ENCODE results near the gene SCNN1A. TPM values are rescaled to one million over a fixed set of nuclear protein-coding genes. Genes with fewer than 3 reads are reported as not detected.
A peak's percentile ranks its signal among the peaks of the same experiment; 100 is the strongest.

SCNN1A gene
- total and polyA plus RNA-seq, 4 experiments from 2014 or later: 0.24 to 1.3 (median 0.60) TPM

DNA sequence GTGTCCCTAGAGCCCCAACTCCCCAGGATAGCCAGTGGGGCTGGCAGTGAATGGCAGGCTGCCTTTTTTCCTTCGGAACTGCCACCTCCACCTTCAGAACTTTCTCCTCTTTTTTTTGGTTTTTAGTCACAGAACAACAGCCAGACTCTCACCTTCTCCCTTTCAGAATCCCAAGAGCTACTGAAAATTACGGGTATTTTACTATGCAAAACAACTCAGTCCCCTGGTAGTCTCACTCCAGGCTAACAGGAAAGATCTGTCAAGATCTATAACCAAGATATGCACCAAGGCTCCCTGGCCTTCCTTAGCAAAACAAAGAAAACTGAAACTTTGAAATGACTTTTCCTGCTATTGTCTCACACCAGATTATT is 52.4 kb downstream of the SCNN1A start:
- Mint-ChIP-seq H3K27me3 (no peaks in the 10 kb centered on the region), H3K9me3 (no peaks in the 10 kb centered on the region), H3K4me1 (peaks cover 30 to 58% (median 39%) of the 10 kb centered on the region in 4 donors), H3K27ac (peak overlapping the region; percentile 80 to 96 (median 94)), H3K4me3 (peak overlapping the region in 7 of 8 donors; percentile 15 to 90 (median 84)), H3K36me3 (peaks cover 0 to 13% of the 10 kb centered on the region in 2 donors)
- Histone ChIP-seq H3K27me3 (ENCODE audit: insufficient read depth, low read length) (no peaks in the 10 kb centered on the region), H3K9me3 (ENCODE audit: control insufficient read depth in 1 of 2, low read length in 2 of 2) (no peaks in the 10 kb centered on the region), H3K4me3 (ENCODE audit: low read length in 2 of 2) (no peak overlapping the region), H3K27ac (ENCODE audit: low read depth, low read length) (no peak overlapping the region), H3K4me1 (ENCODE audit: insufficient read depth, low read length) (peaks cover 36% of the 10 kb centered on the region), H3K36me3 (ENCODE audit: insufficient read depth, low read length) (peaks cover 5% of the 10 kb centered on the region)
- intact Hi-C loops (cut with micrococcal nuclease): loop anchor here (1.0 kb wide), 6 partner anchors 12 to 216 kb away; no protein-coding TSS in a partner anchor
- ChIA-PET POLR2A (ENCODE audit: partially characterized antibody) (interaction anchor here (1.0 to 1.9 kb wide), 11 partner anchors 12 to 217 kb away, joined by 3 to 12 read pairs (median 5); no protein-coding TSS in a partner anchor), CTCF (ENCODE audit: partially characterized antibody) (interaction anchor here (0.8 to 4.8 kb wide), 26 partner anchors 13 to 229 kb away, joined by 3 to 72 read pairs (median 5); partner anchors contain the start of genes GAPDH, TNFRSF1A and VAMP1)
- DNase-seq: no peak

DNA sequence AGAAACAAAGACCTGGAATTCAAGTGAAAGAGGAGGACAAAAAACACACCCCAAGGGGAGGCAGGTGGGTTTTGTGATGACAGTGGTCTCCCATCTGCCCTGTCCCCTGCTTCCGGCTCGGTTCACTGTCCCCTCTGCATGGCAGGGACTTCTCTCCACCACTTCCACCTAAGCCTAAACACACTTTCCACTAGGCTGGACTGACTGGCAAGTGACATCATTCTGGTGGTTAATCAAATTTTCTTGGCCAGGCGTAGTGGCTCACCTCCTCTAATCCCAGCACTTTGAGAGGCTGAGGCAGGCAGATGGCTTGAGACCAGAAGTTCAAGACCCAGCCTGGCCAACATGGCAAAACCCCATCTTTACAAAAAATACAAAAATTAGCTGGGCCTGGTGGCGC is 53.0 kb downstream of the SCNN1A start:
- Histone ChIP-seq H3K4me1 (ENCODE audit: insufficient read depth, low read length) (peaks cover 40% of the 10 kb centered on the region), H3K36me3 (ENCODE audit: insufficient read depth, low read length) (no peaks in the 10 kb centered on the region), H3K9me3 (ENCODE audit: control insufficient read depth in 1 of 2, low read length in 2 of 2) (no peaks in the 10 kb centered on the region), H3K27me3 (ENCODE audit: insufficient read depth, low read length) (no peaks in the 10 kb centered on the region), H3K27ac (ENCODE audit: low read depth, low read length) (no peak overlapping the region), H3K4me3 (ENCODE audit: low read length in 2 of 2) (no peak overlapping the region)
- no peaks in the 10 kb centered on the region for H3K9me3 Mint-ChIP-seq
- peak overlapping the region in 2 of 7 donors; percentile 25 to 48 for H3K27ac Mint-ChIP-seq
- POLR2A ChIA-PET (ENCODE audit: partially characterized antibody): interaction anchor here (1.0 to 1.9 kb wide), 8 partner anchors 12 to 214 kb away, joined by 4 to 12 read pairs (median 8); no protein-coding TSS in a partner anchor
- CTCF ChIA-PET (ENCODE audit: partially characterized antibody): interaction anchor here (0.8 to 4.8 kb wide), 18 partner anchors 14 to 225 kb away, joined by 3 to 72 read pairs (median 9); partner anchors contain the start of genes TNFRSF1A and VAMP1
- peaks cover 0 to 12% of the 10 kb centered on the region in 2 donors for H3K36me3 Mint-ChIP-seq
- no peaks in the 10 kb centered on the region for H3K27me3 Mint-ChIP-seq
- intact Hi-C loops (cut with micrococcal nuclease): no loop called here
- H3K4me1 Mint-ChIP-seq: peaks cover 34 to 64% (median 43%) of the 10 kb centered on the region in 4 donors
- no peak overlapping the region for H3K4me3 Mint-ChIP-seq
- DNase-seq: peak in 1 of 5 donors; percentile 23

DNA sequence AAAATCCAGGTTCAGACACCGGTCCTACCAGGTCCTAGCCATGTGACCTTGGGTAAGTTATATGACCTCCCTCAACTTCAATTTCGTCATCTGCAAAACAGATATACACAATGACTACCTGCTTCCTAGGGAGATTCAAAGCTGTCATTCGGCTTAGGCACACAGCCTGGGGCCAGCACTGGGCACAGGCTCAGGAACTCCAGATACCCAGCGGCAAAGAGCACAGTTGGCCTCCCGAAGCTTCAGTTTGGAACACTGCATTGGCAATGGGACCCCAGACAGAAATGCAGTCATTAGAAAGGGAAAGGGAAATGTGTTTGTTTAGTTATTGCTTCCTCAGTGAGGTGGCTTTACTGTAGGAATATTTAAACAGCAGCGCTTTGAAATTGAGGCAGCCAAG is 53.5 kb downstream of the SCNN1A start:
- Mint-ChIP-seq H3K4me1 (peaks cover 34 to 64% (median 43%) of the 10 kb centered on the region in 4 donors), H3K27me3 (no peaks in the 10 kb centered on the region), H3K4me3 (no peak overlapping the region), H3K27ac (peak overlapping the region in 4 of 7 donors; percentile 24 to 77 (median 41)), H3K36me3 (peaks cover 0 to 9% of the 10 kb centered on the region in 2 donors), H3K9me3 (no peaks in the 10 kb centered on the region)
- intact Hi-C loops (cut with micrococcal nuclease): no loop called here
- Histone ChIP-seq H3K36me3 (ENCODE audit: insufficient read depth, low read length) (no peaks in the 10 kb centered on the region), H3K9me3 (ENCODE audit: control insufficient read depth in 1 of 2, low read length in 2 of 2) (no peaks in the 10 kb centered on the region), H3K27me3 (ENCODE audit: insufficient read depth, low read length) (no peaks in the 10 kb centered on the region), H3K4me1 (ENCODE audit: insufficient read depth, low read length) (peaks cover 40% of the 10 kb centered on the region), H3K4me3 (ENCODE audit: low read length in 2 of 2) (no peak overlapping the region), H3K27ac (ENCODE audit: low read depth, low read length) (no peak overlapping the region)
- POLR2A ChIA-PET (ENCODE audit: partially characterized antibody): interaction anchor here (1.9 kb wide), 2 partner anchors 13 to 214 kb away, joined by 12 read pairs; no protein-coding TSS in a partner anchor
- DNase-seq: no peak
- CTCF ChIA-PET (ENCODE audit: partially characterized antibody): interaction anchor here (1.6 to 4.8 kb wide), 7 partner anchors 14 to 193 kb away, joined by 5 to 72 read pairs (median 13); no protein-coding TSS in a partner anchor

DNA sequence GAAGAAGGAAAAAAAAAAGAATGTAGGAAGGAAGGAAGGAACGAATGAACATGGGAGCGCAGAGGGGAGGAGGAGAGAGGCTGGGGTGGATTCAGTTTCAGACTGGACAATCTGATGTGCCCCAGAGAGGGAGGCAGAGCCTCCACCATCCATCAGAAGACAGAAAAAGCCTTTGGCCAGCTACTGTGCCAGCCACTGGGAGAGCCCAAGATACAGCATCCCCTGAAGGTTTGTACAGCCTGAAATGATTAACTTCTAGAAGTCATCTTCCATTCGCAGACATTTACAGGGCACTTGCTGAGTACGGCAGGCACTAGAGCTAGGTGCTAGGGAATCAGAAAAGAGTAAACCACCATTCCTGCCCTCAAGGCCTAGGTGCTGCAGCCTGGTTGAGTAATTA is 55.9 kb downstream of the SCNN1A start:
- H3K27me3 Mint-ChIP-seq: no peaks in the 10 kb centered on the region
- no peak overlapping the region for H3K4me3 Mint-ChIP-seq
- H3K4me3 ChIP-seq (ENCODE audit: low read length in 2 of 2): no peak overlapping the region
- peaks cover 25 to 43% (median 34%) of the 10 kb centered on the region in 4 donors for H3K4me1 Mint-ChIP-seq
- peaks cover 29% of the 10 kb centered on the region for H3K4me1 ChIP-seq (ENCODE audit: insufficient read depth, low read length)
- H3K36me3 Mint-ChIP-seq: peaks cover 0 to 1% of the 10 kb centered on the region in 2 donors
- intact Hi-C loops (cut with micrococcal nuclease): no loop called here
- ChIA-PET POLR2A (ENCODE audit: partially characterized antibody) (interaction anchor here (1.3 to 1.4 kb wide), 2 partner anchors 9 to 18 kb away, joined by 3 to 4 read pairs; no protein-coding TSS in a partner anchor), CTCF (ENCODE audit: partially characterized antibody) (interaction anchor here (1.0 to 4.8 kb wide), 5 partner anchors 14 to 104 kb away, joined by 3 to 70 read pairs (median 3); no protein-coding TSS in a partner anchor)
- H3K9me3 Mint-ChIP-seq: no peaks in the 10 kb centered on the region
- DNase-seq: peak in 1 of 5 donors; percentile 24
- H3K27ac ChIP-seq (ENCODE audit: low read depth, low read length): no peak overlapping the region
- H3K36me3 ChIP-seq (ENCODE audit: insufficient read depth, low read length): no peaks in the 10 kb centered on the region
- H3K27me3 ChIP-seq (ENCODE audit: insufficient read depth, low read length): no peaks in the 10 kb centered on the region
- H3K9me3 ChIP-seq (ENCODE audit: control insufficient read depth in 1 of 2, low read length in 2 of 2): no peaks in the 10 kb centered on the region
- H3K27ac Mint-ChIP-seq: peak overlapping the region in 2 of 7 donors; percentile 54 to 75

DNA sequence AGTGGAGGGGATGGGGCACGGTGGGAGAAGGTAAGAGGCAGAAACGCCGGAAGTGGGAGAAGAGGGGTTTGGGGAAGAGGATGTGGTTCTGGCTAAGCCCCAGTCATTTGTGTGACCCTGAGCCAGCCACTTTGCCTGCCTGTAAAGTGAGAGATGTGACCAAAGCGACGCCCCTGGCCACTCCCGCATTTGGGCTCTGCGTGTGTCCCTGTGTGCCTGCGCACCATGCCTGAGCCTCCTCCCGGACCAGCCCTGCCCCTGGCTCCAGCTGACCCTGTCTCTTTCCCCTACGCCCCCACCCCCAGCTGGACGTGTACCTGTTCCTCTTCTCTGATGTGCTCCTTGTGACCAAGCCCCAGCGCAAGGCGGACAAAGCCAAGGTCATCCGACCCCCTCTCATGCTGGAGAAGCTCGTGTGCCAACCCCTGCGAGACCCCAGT is 56.9 kb downstream of the SCNN1A start:
- no peaks in the 10 kb centered on the region for H3K27me3 Mint-ChIP-seq
- Histone ChIP-seq H3K9me3 (ENCODE audit: control insufficient read depth in 1 of 2, low read length in 2 of 2) (no peaks in the 10 kb centered on the region), H3K4me3 (ENCODE audit: low read length in 2 of 2) (no peak overlapping the region), H3K36me3 (ENCODE audit: insufficient read depth, low read length) (no peaks in the 10 kb centered on the region), H3K27ac (ENCODE audit: low read depth, low read length) (no peak overlapping the region), H3K27me3 (ENCODE audit: insufficient read depth, low read length) (no peaks in the 10 kb centered on the region), H3K4me1 (ENCODE audit: insufficient read depth, low read length) (peaks cover 24% of the 10 kb centered on the region)
- intact Hi-C loops (cut with micrococcal nuclease): no loop called here
- peaks cover 19 to 34% (median 26%) of the 10 kb centered on the region in 4 donors for H3K4me1 Mint-ChIP-seq
- POLR2A ChIA-PET (ENCODE audit: partially characterized antibody): no interaction called here
- H3K9me3 Mint-ChIP-seq: no peaks in the 10 kb centered on the region
- peak overlapping the region in 4 of 7 donors; percentile 3 to 52 (median 26) for H3K27ac Mint-ChIP-seq
- CTCF ChIA-PET (ENCODE audit: partially characterized antibody): interaction anchor here (1.6 kb wide), 1 partner anchor 219 kb away, joined by 4 read pairs; no protein-coding TSS in a partner anchor
- peak overlapping the region in 1 of 8 donors; percentile 55 for H3K4me3 Mint-ChIP-seq
- peaks cover 0 to 1% of the 10 kb centered on the region in 2 donors for H3K36me3 Mint-ChIP-seq
- DNase-seq: no peak

DNA sequence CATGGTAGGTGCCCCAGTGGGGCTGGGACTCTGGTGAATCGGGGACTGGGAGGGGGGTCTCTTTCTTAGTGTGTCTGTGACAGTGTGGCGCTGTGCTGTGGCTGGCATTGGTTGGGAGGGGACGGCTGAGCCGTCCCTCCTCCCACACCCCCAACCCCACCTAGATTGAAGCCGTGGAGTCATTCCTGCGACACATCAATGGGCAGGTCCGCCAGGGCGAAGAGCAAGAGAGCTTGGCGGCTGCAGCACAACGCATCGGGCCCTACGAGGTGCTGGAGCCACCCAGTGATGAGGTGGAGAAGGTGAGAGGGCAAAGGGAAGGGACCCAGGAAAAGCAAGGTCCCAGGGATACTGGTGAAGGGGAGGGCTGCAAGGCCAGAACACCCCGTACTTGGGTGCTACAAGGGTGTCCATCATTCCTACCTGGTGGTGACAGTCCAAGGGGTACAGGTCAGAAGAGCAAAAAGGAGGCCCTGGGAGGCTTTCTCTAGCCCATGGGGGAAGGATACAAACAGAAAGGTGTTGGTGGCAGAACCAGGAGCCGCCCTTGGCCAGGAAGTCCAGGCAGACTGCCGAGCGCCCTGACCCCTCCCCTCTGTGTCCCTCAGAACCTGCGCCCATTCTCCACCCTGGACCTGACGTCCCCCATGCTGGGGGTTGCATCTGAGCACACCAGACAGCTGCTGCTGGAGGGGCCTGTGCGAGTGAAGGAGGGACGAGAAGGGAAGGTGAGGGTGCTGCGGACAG is 57.5 kb downstream of the SCNN1A start:
- Mint-ChIP-seq H3K36me3 (no peaks in the 10 kb centered on the region), H3K4me3 (peak overlapping the region in 5 of 8 donors; percentile 0 to 47 (median 17)), H3K27ac (peak overlapping the region in 4 of 7 donors; percentile 29 to 58 (median 47)), H3K9me3 (no peaks in the 10 kb centered on the region), H3K4me1 (peaks cover 13 to 28% (median 21%) of the 10 kb centered on the region in 4 donors), H3K27me3 (no peaks in the 10 kb centered on the region)
- H3K36me3 ChIP-seq (ENCODE audit: insufficient read depth, low read length): no peaks in the 10 kb centered on the region
- no peaks in the 10 kb centered on the region for H3K9me3 ChIP-seq (ENCODE audit: control insufficient read depth in 1 of 2, low read length in 2 of 2)
- CTCF ChIA-PET (ENCODE audit: partially characterized antibody): interaction anchor here (1.6 kb wide), 1 partner anchor 220 kb away, joined by 4 read pairs; no protein-coding TSS in a partner anchor
- intact Hi-C loops (cut with micrococcal nuclease): no loop called here
- H3K27me3 ChIP-seq (ENCODE audit: insufficient read depth, low read length): no peaks in the 10 kb centered on the region
- H3K4me3 ChIP-seq (ENCODE audit: low read length in 2 of 2): no peak overlapping the region
- POLR2A ChIA-PET (ENCODE audit: partially characterized antibody): no interaction called here
- H3K27ac ChIP-seq (ENCODE audit: low read depth, low read length): no peak overlapping the region
- DNase-seq: no peak
- peaks cover 18% of the 10 kb centered on the region for H3K4me1 ChIP-seq (ENCODE audit: insufficient read depth, low read length)
